ENCODE measurements around the gene DNAJC10.

Gene DNAJC10

GRCh38 chr2:182784058-182784706 is 68.1 kb downstream of the DNAJC10 start:
- DNase-seq (ENCODE audit: low read depth): no peak

- DNase-seq (ENCODE audit: low read depth): no peak
Observed at GRCh38 chr2:182784777-182785176, 68.7 kb downstream of the DNAJC10 start.

GRCh38 chr2:182792441-182792840 is 76.4 kb downstream of the DNAJC10 start:
- DNase-seq (ENCODE audit: low read depth): no peak

- no peak for DNase-seq (ENCODE audit: low read depth)
Observed at GRCh38 chr2:182798736-182799135, 82.7 kb downstream of the DNAJC10 start.

GRCh38 chr2:182804128-182804527 is 88.1 kb downstream of the DNAJC10 start:
- DNase-seq (ENCODE audit: low read depth): no peak

GRCh38 chr2:182807319-182807718 is 91.3 kb downstream of the DNAJC10 start:
- no peak for DNase-seq (ENCODE audit: low read depth)

- no peak for DNase-seq (ENCODE audit: low read depth)
Observed at GRCh38 chr2:182810087-182810486, 94.0 kb downstream of the DNAJC10 start.

- DNase-seq (ENCODE audit: low read depth): no peak
Observed at GRCh38 chr2:182814380-182814779, 98.3 kb downstream of the DNAJC10 start.

GRCh38 chr2:182814804-182815203 is 98.7 kb downstream of the DNAJC10 start:
- DNase-seq (ENCODE audit: low read depth): no peak

GRCh38 chr2:182816866-182817265 is 100.8 kb downstream of the DNAJC10 start:
- DNase-seq (ENCODE audit: low read depth): no peak

- no peak for DNase-seq (ENCODE audit: low read depth)
Observed at GRCh38 chr2:182817558-182817957, 101.5 kb downstream of the DNAJC10 start.

GRCh38 chr2:182818501-182818900 is 102.4 kb downstream of the DNAJC10 start:
- no peak for DNase-seq (ENCODE audit: low read depth)

GRCh38 chr2:182818925-182819324 is 102.9 kb downstream of the DNAJC10 start:
- no peak for DNase-seq (ENCODE audit: low read depth)

GRCh38 chr2:182819412-182819811 is 103.4 kb downstream of the DNAJC10 start:
- no peak for DNase-seq (ENCODE audit: low read depth)

GRCh38 chr2:182821182-182821581 is 105.1 kb downstream of the DNAJC10 start:
- no peak for DNase-seq (ENCODE audit: low read depth)

GRCh38 chr2:182822733-182823132 is 106.7 kb downstream of the DNAJC10 start:
- no peak for DNase-seq (ENCODE audit: low read depth)

- no peak for DNase-seq (ENCODE audit: low read depth)
Observed at GRCh38 chr2:182824056-182824766, 108.2 kb downstream of the DNAJC10 start.

GRCh38 chr2:182824767-182825158 is 108.7 kb downstream of the DNAJC10 start:
- DNase-seq (ENCODE audit: low read depth): no peak

- no peak for DNase-seq (ENCODE audit: low read depth)
Observed at GRCh38 chr2:182826064-182826463, 110.0 kb downstream of the DNAJC10 start.

GRCh38 chr2:182826496-182826895 is 110.4 kb downstream of the DNAJC10 start:
- DNase-seq (ENCODE audit: low read depth): no peak

GRCh38 chr2:182827182-182827879 is 111.3 kb downstream of the DNAJC10 start:
- DNase-seq (ENCODE audit: low read depth): no peak

GRCh38 chr2:182831101-182831500 is 115.0 kb downstream of the DNAJC10 start:
- DNase-seq (ENCODE audit: low read depth): no peak

GRCh38 chr2:182831921-182832320 is 115.9 kb downstream of the DNAJC10 start:
- no peak for DNase-seq (ENCODE audit: low read depth)
